ENCODE data around the gene LIPK. TPM values are rescaled to one million over a fixed set of nuclear protein-coding genes. Genes with fewer than 3 reads are reported as not detected.

The LIPK gene
- total RNA-seq, 4 donors from 2014 or later = not detected

DNA sequence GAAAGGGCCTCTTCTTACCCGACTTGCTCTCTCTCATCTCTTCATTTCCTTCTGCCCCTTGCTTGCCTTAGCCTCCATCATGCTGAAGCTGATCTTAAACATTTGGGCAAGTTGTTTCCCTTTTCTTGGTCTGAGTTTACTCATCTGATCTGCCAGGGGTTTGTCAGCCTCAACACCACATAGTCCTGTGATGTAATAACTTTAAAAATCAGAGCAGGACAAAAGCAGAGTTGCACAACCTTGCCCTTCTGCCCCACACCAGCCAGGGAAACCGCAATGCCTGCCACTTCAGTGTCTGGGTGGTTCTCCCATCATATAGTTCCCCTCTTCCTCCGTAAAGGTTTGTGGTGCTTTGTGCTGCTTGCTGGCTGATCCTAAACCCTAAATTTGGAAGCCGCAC is 86.6 kb downstream of the LIPK start:
- Histone ChIP-seq H3K4me3 (no peak overlapping the region), H3K9me3 (no peaks in the 10 kb centered on the region), H3K4me1 (no peaks in the 10 kb centered on the region), H3K27me3 (no peaks in the 10 kb centered on the region), H3K27ac (no peak overlapping the region), H3K36me3 (no peaks in the 10 kb centered on the region)
- no peak for TF ChIP-seq POLR2A (IDR thresholded peaks at IDR 0.05)
- TF ChIP-seq, protein P1, sequence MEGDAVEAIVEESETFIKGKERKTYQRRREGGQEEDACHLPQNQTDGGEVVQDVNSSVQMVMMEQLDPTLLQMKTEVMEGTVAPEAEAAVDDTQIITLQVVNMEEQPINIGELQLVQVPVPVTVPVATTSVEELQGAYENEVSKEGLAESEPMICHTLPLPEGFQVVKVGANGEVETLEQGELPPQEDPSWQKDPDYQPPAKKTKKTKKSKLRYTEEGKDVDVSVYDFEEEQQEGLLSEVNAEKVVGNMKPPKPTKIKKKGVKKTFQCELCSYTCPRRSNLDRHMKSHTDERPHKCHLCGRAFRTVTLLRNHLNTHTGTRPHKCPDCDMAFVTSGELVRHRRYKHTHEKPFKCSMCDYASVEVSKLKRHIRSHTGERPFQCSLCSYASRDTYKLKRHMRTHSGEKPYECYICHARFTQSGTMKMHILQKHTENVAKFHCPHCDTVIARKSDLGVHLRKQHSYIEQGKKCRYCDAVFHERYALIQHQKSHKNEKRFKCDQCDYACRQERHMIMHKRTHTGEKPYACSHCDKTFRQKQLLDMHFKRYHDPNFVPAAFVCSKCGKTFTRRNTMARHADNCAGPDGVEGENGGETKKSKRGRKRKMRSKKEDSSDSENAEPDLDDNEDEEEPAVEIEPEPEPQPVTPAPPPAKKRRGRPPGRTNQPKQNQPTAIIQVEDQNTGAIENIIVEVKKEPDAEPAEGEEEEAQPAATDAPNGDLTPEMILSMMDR (IDR thresholded peaks at IDR 0.05) = no peak
- no peak for DNase-seq
- intact Hi-C loops (cut with DNase I; ENCODE audit: low total_unique reads) = no loop called here

DNA sequence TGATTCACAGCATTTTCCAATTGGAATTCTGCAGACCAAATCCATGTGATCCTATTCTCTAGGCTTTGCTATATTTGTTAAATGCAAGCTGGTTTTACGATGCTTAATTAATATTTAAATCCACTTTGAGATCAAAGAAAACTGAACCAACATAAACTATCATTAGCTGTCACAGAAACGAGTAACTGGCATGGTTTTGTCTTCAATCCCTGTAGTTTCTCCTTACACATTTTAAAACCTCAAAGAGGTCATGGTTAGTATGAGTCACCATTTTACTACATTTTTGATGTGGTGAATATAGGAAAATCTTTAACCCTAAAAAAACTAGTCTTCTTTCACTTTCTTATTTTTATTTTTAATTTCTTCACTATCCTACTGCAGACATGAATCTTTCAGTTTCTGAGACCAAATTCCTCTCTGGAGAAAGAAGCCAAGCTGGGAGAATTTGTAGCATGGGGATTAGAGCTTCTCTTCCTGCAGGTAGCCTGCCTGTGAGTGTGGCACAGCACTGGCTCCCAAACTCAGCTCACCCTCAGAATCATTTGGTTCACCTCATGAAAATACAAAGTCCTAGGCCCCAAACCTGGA is 87.8 kb downstream of the LIPK start:
- DNase-seq = no peak
- Histone ChIP-seq H3K4me1 (no peaks in the 10 kb centered on the region), H3K9me3 (no peaks in the 10 kb centered on the region), H3K27ac (no peak overlapping the region), H3K36me3 (no peaks in the 10 kb centered on the region), H3K27me3 (no peaks in the 10 kb centered on the region), H3K4me3 (no peak overlapping the region)
- no peak for TF ChIP-seq POLR2A (IDR thresholded peaks at IDR 0.05)
- TF ChIP-seq, protein P1 (IDR thresholded peaks at IDR 0.05) = no peak
- intact Hi-C loops (cut with DNase I; ENCODE audit: low total_unique reads) = no loop called here

DNA sequence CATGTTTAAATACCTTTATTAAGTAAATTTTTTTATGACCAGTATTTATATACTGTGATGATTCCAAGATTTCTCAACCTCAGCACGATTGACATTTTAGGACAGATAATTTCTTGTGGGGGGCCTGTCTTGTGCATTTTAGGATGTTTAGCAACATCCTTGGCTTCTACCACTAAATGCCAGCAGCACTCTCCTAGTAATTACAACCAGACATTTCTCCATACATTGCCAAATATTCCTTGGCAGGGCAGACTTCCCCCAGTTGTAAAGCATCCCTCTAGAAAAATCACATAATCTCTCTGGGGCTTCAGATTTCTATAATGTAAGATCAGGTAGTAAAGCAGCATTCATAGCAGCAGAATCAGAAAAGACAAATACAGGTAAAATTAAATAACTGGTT is 88.7 kb downstream of the LIPK start:
- no peaks in the 10 kb centered on the region for H3K27me3 ChIP-seq
- no peak for DNase-seq
- H3K4me1 ChIP-seq = no peaks in the 10 kb centered on the region
- no peak overlapping the region for H3K4me3 ChIP-seq
- no peak for TF ChIP-seq POLR2A (IDR thresholded peaks at IDR 0.05)
- TF ChIP-seq, protein P1 (IDR thresholded peaks at IDR 0.05) = no peak
- H3K36me3 ChIP-seq = no peaks in the 10 kb centered on the region
- intact Hi-C loops (cut with DNase I; ENCODE audit: low total_unique reads) = no loop called here
- no peaks in the 10 kb centered on the region for H3K9me3 ChIP-seq
- H3K27ac ChIP-seq = no peak overlapping the region

DNA sequence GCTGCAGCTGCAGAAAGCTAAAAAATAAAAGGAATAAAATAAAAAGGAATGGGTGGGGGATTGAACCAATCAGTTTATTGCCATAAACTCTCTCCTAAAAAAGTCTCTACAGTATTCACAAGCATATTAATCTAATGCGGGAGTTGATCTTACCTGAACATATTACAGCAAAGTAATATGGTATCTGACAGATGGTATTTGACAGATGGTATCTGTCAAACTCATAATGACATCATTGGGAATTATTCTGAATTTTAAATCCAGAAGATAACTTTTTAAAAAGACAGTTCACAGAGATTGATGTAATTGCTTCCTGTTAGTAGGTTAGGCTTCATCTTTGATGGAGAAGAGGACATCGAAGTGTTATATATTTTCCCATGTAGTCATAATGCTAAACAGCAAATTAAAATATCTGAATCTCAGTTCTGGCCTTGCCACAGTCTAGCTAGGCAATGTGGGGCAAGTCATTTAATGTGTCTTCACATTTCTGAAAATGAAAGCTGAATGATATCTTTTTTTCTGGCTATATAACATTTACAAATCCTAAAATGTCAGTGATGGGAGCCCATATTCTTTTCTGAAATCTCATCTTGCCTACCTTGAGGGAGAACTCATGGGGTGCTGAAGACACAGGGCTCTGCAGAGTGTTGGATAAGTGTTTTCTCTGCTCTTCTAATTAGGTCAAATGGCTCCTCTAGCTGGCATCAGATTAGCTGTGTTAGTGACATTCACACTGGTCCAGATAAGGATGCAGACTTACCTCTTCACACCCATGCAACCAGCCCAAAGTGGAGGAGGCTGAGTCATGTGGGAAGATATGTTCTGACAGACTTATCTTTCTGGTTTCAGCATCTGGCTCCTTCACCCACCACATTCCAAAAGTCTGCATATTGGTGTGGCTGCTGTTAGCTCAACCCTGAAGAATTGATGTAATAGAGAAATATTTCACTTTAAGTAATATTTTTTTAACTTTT is 94.4 kb downstream of the LIPK start:
- intact Hi-C loops (cut with DNase I; ENCODE audit: low total_unique reads) = no loop called here
- H3K4me3 ChIP-seq = no peak overlapping the region
- H3K4me1 ChIP-seq = no peaks in the 10 kb centered on the region
- TF ChIP-seq, protein P1 (IDR thresholded peaks at IDR 0.05) = no peak
- no peak for TF ChIP-seq POLR2A (IDR thresholded peaks at IDR 0.05)
- no peaks in the 10 kb centered on the region for H3K36me3 ChIP-seq
- DNase-seq = no peak
- H3K9me3 ChIP-seq = no peaks in the 10 kb centered on the region
- no peaks in the 10 kb centered on the region for H3K27me3 ChIP-seq
- H3K27ac ChIP-seq = no peak overlapping the region

Other genes with a start within 250 kb of the LIPK start
- 10 to 100 TPM in 3 of 4 donors, 1 to 10 TPM in 1; 8.7 to 19.7 (median 12.9) TPM for gene RNLS, start 122.9 kb upstream of the LIPK start, total RNA-seq
- gene LIPJ, start 119.5 kb upstream of the LIPK start, total RNA-seq = 1 to 10 TPM in 1 of 4 donors, under 1 TPM in 2, not detected in 1; 0.48 to 1.2 (median 0.59) TPM
- 1 to 10 TPM in 1 of 4 donors, under 1 TPM in 1, not detected in 2; 0.88 to 4.4 TPM for gene LIPF, start 41.8 kb upstream of the LIPK start, total RNA-seq
- not detected for gene LIPN, start 53.8 kb downstream of the LIPK start, total RNA-seq
- not detected for gene LIPM, start 96.5 kb downstream of the LIPK start, total RNA-seq
- gene ANKRD22, start 145.6 kb downstream of the LIPK start, total RNA-seq = under 1 TPM in 1 of 4 donors, not detected in 3; 0.48 TPM
- 10 to 100 TPM in 1 of 4 donors, 1 to 10 TPM in 3; 3.8 to 23.6 (median 6.5) TPM for gene STAMBPL1, start 174.0 kb downstream of the LIPK start, total RNA-seq
- 1,000 to 10,000 TPM; 2,685 to 5,347 (median 3,837) TPM for gene ACTA2, start 246.5 kb downstream of the LIPK start, total RNA-seq